CD4-positive, alpha-beta T cell treated with Interleukin-12 subunit alpha and Interleukin-12 subunit beta, for 1 hour (primary cell): ENCODE measurements around the gene RETN.

Experiments used
- DNase-seq: peaks from one replicate; pipeline ENCODE4 v3.0.0-alpha.2; 2020

The RETN gene

DNA sequence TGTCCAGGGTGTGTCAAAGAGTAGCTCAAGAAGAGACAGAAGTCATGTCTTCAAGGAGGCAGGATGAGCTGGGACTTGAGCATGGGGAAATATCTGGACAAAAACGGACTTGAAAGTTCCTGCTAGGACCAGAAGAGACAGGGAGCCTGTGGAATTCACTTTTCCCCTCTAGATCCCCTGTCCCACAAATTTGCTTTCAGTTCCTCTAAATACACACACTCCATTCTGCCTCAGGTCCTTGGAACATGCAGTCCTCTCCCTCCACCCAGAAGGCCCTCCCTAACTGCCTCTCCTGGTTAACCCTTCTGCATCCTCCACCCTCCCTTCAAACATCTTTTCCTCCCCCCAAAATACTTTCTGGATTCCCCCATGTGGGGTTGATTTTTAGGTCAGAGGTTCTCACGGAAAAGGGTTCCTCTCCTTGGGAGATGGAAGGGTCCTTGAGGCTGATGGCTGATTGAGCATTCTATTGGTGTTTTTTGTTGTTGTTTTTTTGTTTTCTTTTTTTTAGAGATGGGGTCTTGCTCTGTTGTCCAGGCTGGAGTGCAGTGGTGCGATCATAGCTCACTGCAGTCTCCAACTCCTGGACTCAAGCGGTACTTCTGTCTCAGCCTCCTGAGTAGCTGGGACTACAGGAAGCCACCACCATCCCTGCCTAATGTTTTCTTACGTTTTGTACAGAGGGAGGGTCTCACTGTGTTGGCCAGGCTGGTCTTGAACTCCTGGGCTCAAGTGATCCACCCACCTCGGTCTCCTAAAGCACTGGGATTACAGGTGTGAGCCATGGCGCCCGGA lies 6.9 kb upstream of the RETN start:
- no peak for DNase-seq

DNA sequence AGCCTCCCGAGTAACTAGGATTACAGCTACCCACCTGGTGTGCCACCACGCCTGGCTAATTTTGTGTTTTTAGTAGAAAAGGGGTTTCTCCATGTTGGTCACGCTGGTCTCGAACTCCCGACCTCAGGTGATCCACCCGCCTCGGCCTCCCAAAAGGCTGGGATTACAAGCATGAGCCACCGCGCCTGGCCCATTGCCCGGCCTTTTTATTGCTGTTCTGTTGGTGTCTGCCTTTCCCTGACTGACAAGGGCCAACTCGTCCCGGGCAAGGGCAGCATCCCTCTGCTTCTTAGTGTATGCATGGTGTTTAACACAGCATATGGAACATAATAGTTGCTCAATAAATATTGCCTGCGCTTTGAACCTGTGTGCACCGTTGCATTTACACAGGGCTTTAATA lies 6.2 kb upstream of the RETN start:
- no peak for DNase-seq

DNA sequence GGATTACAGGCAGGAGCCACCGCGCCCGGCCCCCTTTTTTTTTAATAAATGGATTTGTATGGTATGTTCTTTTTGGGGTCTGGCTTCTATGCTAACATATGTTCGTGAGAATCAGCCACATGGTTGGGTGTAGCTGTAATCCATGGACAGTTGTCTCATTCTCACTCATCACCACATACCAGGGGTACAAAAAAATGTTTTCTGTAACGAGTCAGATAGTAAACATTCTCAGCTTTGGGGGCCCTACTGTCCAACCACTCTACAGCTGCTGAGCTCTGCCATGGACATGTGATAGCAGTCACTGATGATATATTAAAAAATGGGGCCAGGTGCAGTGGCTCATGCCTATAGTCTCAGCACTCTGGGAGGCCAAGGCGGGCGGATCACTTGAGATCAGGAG lies 5.1 kb upstream of the RETN start:
- no peak for DNase-seq

DNA sequence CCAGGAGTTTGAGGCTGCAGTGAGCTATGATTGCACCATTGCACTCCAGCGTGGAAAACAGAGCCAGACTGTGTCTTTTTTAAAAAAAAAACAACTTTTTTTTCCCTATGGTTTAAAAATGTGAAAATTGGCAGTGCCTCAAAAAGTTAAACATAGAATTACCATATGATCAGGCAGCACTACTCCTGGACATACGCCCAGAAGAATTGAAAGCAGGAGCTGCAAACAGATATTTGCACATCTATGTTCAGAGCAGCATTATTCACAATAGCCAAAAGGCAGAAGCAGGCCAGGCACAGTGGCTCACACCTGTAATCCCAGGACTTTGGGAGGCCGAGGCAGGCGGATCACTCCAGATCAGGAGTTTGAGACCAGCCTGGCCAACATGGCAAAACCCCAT lies 3.8 kb upstream of the RETN start:
- DNase-seq = no peak

DNA sequence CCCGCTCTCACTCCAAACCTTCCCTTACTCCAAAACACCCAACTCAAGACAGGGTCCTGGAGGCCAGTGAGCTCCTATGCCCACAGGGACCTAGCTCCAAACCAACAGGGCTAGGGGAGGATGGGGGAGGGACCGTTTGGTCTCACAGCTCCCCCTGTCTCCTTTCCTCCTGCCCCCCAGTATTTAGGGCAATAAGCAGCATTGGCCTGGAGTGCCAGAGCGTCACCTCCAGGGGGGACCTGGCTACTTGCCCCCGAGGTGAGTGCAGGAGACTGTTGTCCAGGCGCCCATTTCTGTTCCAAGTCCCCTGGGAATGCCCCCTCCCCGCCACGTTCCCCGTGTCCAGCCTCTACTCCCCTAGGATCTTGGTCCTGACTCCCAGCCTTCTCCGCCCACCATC lies 792 bp downstream of the RETN start:
- DNase-seq = no peak

DNA sequence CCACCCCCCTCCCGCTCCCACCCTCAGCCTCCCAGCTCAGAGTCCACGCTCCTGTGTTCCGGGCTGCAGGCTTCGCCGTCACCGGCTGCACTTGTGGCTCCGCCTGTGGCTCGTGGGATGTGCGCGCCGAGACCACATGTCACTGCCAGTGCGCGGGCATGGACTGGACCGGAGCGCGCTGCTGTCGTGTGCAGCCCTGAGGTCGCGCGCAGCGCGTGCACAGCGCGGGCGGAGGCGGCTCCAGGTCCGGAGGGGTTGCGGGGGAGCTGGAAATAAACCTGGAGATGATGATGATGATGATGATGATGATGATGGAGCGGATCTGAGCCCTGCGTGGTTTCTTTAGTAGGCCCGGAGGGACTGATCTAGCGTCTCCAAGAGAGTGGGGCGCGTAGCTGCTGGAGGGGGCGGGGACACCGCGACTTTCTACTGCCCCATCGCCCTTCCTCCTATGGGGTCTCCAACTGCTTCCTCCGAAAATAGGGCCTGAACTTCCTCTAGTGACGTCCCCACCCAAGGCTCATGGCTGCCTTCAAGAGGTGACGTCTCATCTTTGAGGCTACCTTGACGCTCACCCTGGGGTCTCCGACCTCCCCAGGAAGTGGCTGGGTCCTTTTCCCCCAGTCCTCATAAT lies 1.4 kb downstream of the RETN start:
- DNase-seq = no peak

DNA sequence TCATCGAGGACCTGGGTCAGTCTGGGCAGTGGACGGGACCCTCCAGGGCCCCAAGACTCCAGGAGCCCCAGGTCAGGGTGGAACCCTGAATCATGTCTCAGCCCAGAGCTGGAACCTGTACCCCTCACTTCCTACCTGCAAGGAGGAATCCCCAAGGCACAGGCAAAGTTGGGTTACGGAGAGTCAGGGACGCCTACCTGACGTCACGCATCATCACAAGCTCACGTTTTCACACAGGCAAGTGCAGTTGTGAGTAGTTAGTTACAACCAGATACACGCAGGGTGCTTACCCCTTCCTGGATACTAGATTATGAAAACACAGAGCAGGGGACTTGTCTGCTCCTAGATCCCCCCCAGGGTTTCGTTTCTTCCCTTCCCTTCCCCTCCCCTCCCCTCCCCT lies 1.9 kb downstream of the RETN start:
- DNase-seq = no peak

DNA sequence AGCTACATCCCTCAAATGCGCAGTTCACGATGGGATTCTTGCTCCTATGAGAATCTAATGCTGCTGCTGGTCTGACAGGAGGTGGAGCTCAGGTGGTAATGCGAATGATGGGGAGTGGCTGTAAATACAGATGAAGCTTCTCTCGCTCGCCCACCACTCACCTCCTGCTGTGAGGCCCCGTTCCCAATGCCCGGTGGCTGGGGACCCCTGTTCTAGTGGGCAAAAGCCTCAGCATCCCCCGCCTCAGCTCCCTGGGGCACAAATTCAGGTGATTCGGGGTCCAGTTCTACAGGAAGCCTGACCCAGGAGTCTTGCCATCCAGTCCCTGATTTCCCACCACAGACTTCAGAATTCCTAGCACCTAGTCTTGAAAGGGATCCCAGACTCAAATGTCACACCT lies 3.7 kb downstream of the RETN start:
- no peak for DNase-seq

DNA sequence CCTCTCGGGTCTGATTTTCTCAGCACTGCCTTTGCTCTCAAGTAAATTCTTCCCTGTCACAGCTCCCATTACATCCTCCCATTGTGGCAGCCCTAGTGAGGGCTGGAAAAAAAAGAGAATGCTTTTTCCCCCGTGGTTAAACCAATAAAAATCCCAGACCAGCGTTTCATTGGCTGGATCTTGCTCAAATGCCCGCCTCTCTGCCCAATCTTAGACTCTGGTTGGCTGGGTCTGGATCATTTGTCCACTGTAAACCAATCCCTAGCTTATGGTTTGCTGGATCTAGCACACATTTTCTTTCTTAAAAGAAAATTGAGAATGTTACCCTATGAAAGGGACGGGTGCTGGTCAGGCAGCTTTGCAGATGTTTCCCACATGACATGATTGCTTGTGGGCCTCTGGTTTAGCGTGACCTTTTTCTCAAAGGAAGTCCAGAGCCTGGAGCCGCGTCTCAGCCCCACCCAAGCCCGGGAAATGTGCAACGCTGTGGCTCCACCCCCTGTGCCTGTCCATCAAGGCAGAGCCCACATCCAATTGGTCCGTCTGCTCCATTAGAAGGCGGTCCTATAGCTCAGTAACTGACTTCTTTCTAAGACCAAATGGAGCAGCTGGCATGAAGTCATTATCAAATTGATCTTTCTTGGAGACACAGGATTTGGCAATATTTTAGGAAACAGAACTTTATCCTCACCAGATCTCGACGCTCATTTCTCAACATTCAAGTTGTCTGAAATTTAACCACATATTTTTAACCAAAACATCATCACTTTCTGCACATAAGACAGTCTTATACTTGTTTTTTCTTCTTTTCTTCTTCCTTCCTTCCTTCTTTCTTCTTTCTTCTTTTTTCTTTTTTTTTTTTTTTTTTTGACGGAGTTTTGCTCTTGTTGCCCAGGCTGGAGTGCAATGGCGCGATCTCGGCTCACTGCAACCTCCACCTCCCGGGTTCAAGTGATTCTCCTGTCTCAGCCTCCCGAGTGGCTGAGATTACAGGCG lies 5.5 kb downstream of the RETN start:
- DNase-seq = peak; percentile 43

DNA sequence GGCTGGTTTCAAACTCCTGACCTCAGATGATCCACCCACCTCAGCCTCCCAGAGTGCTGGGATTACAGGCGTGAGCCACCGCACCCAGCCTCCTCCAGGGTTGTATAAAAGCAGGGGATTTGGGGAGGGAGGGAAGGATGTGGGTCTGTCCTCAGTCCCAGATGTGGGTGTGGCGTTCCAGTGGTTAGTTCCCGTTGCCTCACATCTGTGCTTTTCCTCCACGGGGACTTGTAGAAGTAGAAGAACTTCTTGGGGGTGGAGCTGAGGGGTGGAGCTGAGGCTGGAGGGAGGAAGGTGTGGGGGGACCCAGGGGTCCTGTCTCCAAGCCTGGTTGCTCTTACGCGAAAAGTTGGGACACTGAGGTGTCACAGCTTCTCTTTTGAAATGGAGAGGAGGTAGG lies 7.5 kb downstream of the RETN start:
- DNase-seq = no peak

DNA sequence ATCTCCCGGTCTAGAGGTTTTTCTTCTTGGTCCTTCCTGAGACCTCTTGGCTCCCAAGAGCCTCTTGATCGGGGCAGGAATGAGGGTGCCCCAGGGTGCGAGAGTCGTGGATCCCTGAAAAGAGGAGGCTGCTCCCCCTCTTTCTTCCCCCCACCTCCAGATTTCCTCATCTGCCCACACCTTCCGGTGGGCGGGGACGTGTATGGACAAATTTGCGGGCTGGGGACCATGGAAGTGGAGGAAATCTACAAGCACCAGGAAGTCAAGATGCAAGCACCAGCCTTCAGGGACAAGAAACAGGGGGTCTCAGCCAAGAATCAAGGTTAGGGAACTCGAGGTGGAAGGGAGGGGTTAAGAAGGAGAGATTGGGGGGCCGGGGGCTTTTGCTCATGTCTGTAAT lies 8.0 kb downstream of the RETN start, which contains the start of gene MCEMP1:
TSS of gene MCEMP1 (plus strand) at position 237 of the 400 bp plus-strand sequence. CDS start at position 268, 31 bp downstream.
- no peak for DNase-seq

DNA sequence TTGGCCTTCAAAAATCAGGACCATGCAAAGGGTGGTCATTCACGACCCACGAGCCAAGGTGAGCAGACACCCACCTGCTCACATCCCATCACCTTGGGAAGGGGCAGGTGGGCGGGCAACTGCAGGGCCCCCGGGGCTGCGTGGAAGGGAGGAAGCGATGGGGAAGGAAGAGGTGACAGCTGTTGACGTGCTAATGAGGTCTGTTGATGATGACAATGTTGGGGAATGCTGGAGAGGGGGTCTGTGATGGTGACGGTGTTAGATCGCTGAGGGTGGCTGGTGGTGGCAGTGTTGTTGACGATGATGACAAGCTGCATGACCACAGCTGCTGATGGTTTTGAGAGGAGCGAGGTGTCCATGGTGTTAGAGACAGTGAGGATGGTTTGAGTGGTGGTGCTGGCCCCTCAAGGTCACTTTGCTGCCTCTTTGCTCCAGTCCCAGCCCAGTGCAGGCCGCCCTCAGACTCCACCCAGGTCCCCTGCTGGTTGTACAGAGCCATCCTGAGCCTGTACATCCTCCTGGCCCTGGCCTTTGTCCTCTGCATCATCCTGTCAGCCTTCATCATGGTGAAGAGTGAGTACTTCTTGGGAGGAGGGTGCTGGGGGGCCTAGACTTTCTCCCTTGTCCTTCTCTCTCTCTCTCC lies 8.9 kb downstream of the RETN start:
- no peak for DNase-seq

DNA sequence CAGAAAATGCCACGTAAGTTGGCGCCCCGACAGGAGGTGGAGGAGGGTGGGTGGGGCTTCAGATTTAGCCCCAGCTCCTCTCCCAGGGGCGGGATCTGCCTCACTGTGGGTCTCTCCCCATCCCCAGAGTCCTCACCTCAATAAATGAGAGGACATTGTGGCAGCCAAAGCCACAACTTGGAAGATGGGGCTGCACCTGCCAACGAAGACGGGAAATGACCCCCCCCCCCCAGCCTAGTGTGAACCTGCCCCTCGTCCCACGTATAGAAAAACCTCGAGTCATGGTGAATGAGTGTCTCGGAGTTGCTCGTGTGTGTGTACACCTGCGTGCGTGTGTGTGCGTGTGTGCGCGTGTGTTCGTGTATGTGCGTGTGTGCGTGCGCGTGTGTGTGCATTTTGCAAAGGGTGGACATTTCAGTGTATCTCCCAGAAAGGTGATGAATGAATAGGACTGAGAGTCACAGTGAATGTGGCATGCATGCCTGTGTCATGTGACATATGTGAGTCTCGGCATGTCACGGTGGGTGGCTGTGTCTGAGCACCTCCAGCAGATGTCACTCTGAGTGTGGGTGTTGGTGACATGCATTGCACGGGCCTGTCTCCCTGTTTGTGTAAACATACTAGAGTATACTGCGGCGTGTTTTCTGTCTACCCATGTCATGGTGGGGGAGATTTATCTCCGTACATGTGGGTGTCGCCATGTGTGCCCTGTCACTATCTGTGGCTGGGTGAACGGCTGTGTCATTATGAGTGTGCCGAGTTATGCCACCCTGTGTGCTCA lies 10.3 kb downstream of the RETN start:
- DNase-seq = peak; percentile 80

DNA sequence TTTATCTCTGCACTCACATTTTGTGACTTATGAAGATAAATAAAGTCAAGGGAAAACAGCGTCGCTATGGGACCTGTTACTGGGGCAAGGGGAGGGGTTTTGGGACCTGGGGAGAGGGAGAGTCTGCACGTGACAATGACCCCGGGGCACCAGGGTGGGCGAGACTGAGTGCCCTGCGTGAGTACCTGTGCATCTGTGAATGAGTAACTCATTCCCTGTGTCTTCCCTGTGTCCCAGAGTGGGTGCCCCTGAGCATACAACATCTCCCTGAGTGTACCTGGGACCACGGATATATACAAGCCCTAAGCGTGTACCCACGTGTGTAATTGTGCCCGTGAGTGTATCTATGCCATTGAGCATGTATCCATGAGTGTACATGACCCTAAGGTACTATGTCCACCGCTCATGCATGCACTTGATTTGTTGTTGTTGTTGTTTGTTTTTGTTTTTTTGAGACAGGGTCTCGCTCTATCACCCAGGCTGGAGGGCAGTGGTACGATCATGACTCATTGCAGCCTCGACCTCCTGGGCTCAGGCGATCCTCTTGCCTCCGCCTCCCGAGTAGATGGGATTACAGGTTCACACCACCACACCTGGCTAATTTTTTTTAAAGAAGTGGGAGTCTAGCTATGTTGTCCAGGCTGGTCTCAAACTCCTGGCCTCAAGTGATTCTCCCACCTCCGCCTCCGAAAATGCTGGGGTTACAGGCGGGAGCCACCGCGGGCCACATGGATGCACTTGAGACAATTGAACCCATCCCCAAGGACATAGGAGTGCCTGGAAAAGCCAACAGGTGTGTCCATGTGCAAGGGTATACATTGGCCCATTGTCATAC lies 11.1 kb downstream of the RETN start:
- no peak for DNase-seq

DNA sequence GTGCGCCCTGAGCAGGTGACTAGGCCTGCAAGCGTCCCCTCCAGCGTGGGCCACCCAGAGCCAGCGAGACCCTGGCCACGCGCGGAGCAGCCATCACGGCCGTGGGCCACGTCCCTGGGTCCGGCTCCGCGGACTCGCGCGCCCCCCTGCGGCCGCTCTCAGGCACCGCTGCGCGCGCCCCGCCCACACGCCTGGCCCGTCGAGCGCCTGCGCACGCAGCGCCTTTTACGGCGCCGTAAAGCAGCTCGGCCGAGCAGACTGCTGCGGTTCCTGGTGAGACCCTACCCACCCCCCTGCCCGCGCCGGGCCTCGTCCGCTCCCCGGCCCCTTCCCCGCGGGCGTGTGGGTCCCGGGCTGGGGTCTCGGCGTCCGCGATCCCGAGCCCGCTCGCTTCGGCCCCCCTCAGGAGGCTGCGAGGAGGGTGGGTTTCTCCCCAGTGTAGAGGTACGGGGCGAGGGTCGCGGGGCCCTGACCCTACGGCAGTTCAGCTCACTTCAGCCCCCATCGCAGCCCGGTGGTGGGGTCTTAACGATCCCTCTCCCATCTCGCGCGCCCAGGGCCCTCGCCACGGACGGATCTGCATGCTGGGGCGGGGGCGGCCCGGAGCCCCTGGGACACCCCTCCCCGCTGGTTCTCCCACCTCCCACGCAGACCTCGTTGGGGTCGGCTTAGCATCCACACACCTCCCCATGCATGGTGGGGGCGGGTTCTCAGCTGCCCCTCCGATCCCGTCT lies 11.9 kb downstream of the RETN start, which contains the start of gene TRAPPC5:
TSS of gene TRAPPC5 (plus strand) at position 228 of the 734 bp plus-strand sequence. CDS start 1,421 bp downstream, outside the sequence.
- DNase-seq = peak; percentile 90

DNA sequence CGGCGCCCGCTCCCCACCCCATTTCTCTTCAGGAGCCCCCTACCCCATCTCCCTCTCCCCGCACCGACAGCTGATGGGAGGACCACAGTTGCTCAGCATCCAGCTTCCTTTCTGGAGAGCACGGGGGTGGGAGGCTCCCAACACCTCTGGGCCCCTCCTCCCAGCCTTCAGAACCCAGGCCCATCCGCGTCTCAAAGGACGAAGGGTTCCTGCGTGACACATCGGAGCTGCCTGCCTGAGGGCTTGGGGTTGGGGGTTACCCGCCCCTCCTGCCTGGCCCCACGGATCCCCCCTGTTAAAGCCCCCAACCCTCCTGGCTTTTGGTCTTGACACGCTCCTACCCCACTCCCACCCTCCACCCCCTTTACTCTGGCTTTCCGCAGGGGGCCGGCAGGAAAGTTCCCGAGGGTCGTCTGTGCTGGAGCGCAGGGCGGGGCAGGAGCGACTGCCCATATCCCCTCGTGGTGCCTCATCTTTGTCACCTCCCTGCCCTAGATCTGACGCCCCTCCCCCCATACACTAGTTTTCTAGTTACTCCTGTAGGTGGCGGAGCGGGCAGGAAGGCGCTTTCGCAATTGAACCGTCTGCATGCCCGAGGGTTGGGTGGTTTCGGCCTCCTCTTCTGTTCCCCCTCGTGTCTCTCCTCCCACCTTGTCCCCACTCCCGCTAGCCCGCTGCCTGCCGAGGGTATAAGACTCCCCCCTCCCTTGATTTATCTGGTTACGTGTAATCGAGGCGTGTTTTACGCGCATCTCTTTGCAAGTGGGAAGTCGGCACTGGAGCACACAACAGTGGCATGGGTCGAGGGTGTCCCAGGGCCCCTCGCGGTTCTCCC lies 12.7 kb downstream of the RETN start:
- DNase-seq = peak; percentile 88

DNA sequence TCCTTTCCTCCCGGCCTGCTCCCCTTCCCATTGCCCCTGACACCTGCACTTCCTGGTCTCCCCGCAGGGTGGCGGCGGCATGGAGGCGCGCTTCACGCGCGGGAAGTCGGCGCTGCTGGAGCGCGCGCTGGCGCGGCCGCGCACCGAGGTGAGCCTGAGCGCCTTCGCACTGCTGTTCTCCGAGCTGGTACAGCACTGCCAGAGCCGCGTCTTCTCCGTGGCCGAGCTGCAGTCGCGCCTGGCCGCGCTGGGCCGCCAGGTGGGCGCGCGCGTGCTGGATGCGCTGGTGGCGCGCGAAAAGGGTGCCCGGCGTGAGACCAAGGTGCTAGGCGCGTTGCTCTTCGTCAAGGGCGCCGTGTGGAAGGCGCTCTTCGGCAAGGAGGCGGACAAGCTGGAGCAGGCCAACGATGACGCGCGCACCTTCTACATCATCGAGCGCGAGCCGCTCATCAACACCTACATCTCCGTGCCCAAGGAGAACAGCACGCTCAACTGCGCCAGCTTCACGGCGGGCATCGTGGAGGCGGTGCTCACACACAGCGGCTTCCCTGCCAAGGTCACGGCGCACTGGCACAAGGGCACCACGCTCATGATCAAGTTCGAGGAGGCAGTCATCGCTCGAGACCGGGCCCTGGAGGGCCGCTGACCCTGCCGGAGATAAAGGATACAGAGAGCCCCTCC lies 13.5 kb downstream of the RETN start:
- DNase-seq = no peak
